Measurements from ENCODE around the gene FAM50B.

Gene FAM50B

DNA sequence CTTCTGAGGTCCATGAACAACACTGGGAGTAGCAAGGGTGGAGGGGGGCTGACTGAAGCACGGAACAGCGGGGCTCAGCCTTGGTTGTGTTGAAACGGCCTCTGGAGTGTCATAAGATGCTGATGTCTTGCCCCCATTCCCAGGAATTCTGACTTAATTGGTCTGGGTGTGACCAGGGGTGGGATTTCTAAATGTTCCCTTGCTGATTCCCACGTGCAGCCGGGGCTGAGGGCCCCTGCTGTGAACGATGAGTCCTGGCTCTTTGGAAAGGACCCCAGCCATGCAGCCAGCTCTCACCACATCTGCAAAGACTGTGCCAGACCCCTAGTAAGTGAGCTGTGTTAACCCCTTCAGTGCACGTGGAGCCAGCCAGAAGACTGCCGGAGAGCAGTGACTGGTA, 28.6 kb upstream of the FAM50B start:
- no peak for DNase-seq

DNA sequence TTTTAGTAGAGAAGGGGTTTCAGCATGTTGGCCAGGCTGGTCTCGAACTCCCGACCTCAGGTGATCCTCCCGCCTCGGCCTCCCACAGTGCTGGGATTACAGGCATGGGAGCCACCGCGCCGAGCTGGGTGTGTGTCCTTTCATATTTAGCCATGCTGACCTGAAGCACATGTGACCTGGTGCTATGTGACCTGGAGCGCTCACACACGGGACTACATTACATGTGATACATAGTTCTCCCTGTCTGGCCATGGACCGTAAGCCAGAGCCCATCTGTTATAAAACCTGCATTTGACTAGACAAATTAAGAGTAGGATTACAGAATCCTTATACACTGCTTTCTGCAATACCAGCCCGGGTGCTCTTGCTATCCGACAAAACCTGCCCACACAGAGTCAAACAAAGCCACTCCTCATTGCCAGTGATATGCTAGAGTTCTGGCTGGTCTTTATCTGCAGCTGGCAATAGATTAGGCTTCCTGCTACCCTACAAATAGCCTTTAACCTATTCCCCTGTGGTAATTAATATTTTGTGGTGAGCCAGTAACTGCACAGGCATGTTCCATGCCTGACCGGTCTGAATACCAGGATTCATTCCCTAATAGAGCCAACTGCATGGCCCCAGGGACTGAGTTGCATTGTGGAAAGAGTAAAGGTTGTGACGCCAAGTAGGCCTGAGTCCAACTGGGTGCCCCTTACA, 26.3 kb upstream of the FAM50B start:
- no peak for DNase-seq

DNA sequence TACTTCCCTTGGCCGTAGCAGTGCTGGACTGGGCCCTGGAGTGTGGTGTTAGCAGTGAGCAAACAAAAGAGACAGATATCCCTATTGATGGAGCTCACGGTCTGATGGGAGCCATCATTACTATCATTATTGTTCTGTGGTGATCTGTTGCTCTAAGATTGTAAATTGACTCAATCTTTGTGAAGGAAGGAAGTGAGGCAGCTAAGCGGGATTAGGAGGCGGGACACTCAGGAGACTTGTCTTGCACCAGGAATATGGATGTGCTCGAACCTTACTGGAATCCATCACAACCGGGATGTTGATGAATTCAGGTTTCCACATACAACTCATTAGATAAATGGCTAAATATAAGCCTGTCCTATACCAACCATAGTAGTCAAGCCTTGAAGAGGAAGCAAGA, 25.5 kb upstream of the FAM50B start:
- no peak for DNase-seq

DNA sequence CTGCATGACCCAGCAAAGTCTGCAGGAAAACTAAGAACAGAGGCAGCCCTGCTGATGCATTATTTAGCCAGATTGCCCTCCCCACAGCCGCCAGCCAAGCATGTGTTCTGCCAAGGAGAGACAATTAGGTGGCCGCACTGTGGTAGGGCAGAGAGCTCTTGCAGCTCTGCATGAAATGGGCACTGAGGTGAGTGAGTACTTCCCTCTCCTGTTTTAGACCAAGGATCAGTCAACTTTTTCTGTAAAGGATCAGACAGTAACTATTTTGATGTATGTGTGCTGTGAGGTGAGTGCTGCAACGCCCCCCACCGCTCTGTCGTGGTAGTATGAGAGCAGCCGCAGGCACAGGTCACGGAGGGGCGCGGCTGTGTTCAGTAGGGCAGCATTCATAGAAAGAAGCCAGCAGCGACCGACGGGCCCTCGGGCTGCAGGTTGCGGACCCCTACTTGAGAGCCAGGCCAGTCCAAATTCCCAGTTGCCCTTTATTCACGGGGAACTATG, 23.8 kb upstream of the FAM50B start:
- no peak for DNase-seq

DNA sequence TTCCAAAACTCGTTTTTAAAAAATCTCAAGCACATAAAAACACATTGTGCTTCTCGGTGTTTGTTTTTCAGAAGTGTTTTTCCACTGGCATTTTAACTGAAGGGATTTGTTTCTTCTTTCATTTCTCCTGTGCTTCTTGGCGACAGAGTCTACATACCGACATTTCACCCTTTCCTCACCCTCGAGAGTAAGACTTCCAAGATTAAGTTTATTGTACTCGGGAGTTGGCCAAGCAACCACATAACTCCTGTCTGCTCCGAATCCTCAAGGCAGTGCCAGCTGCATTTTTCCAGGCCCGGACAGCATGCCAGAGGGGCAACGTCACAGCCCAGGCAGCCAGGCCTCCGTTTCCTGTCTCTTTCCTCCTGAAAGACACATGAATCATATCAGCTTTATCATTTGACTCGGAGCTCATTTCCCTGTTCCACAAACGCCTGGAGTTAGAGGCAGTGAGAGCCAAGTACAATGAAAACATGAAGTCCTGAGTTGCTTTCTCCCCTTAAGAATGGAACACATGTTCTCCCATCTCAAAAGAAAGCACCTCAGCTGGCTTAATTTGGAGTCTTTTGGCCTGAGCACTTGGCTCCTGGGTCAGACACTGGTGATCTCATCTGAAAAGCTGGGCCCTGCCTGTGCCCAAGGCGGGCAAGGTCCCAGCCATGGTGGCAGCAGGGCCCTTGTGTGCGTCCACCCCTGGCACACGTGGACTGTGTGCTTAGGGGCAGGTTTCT, 23.2 kb upstream of the FAM50B start:
- no peak for DNase-seq

DNA sequence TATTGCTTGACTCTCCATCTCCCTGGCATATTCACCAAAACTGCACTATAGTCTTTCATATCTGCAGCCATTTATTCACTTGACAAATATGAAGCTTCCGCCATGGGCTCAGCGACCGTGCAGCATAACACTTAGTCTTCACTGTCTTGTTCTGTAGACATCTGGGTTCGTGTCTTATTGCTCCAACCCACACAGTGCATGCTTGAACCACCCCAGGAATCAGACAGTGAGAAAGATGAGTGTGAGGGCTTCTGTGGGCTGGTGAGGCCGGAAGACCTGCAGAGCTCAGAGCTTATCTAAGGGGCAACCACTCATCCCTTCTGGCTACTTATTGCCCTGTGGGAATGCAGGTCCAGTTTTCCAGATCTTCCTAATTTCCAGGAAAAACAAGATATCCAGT, 19.9 kb upstream of the FAM50B start:
- DNase-seq: no peak

DNA sequence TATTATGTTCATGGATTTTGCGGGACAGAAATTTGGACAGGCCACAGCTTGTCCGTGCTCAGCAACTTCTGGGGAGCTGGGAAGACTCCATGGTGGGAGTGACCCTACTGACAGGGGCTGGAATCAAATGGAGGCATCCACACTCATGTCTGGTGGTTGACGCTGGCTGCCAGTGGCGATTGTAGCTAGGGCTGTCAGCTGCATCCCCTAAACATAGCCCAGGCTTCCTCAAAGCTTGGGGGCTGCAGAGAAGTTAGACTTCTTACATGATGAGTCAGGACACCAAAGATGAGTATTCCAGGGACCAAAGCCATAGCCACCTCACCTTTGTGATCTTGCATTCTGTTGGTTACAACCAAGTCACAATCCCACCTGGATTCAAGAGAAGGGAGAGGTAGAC, 18.4 kb upstream of the FAM50B start:
- DNase-seq: no peak

DNA sequence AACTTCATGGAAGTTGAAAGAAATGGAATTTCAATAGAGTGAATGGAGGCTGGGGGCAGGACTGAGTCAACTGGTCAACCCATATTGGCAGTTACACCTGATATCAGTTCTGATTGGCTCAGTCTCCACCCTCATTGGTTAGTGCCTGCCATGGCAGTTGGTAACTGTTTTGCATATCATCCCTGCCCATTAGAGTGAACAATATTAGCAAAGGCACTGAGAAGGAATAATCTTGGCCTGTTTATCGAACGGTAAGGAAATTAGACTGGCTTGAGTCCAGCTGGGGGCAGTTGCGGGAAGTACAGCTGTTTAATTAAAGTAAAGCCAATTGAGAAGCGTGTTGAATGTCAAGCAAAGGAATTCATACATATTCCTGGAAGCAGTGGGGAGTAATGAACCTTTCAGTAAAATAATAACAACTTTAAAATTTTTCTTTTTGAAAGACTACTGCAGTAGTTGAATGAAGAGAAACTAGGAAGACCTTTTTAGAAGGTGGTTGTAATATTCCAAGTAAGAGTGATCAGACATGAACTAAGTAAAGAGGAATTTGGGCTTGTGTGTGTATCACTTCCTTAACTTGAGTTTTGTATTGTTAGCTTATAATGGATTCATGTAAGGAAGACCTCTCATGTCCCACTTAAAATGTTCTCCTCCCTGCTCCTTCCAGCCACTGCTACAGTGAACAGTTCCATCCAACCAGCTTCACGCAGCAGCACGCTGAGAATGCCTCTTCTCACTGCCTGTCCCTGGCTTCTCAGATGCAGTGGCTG, 17.2 kb upstream of the FAM50B start:
- no peak for DNase-seq

DNA sequence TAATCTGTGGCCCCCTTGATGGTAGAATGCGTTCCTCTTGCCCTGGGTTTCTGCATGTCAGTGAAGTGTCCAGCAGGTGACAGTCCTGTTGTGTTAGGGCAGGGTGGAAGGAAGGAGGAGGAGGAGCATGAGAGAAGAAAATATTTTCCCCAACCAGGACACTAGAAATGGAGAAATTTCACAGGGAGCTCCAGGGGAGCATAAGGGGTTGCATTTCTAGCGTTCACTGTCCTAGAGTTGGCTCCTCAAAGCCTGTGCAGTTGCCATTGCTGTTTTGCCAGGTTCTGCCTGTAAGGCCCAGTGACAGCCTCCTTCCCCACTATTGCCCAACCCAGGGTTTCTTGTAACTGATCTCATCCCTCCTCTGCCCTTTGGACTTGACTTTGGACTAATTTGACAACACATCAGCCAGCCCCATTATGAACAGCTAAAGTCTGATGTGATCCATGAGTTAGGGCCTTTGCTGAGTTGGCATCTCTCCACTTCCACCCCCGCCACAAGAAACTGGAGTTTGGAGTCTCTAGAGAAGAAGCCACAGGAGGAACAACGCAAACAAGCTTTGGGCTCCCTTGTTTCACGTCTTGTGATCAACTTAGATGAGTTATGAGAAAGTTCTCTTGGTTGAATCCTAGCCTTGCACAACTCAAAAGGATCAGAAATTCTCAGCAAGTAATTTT, 14.0 kb upstream of the FAM50B start:
- DNase-seq: no peak

DNA sequence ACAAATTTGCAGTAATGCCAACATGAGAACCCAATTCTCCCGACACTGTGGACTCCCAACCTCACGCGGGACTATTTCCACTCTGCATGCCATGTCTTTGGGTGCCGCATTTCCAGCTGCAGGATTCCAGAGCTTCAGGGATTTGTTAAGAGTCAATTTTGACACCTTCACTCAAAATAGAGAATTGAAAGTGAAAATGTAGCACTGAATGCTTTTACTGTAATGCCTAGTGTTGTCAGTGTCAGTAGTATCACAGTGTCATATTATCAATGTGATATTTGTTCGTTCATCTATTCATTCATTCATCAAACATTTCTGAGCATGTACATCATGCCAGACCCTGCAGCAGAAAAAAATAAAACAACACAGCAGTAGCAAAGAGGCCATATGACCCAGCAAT, 13.4 kb upstream of the FAM50B start:
- no peak for DNase-seq

DNA sequence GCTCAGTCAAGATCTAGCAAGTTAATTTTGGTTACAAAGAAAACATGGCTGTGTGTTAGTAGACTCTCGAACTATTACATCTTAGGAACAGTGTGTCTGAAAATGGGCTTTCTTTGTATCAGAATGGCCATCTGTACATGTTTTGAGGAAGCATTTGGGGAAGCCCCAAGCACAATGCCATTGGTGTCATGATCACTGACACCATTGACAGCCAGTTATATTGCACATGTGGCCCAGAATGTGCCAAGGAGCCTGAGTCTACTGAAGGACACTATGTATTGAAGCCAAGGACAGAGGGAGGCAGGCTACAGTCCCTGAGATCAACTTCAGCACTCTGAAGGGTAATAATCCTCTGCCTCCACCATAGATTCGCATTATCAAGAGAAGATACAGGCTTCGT, 12.6 kb upstream of the FAM50B start:
- DNase-seq: no peak

DNA sequence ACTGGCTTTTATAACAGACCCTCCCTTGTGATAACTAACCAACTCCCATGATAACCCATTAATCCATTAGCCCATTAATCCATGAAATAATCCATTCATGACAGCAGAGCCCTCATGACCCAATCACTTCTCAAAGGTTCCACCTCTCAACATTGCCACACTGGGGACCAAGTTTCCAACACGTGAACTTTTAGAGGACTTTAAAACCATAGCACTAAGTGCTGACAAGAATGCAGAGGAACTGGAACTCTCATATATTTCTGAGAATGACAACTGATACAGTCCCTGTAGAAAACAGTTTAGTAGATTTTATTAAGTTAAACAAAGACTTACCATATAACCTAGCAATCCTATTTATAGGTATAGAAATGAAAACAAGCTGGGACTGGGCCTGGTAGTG, 11.4 kb upstream of the FAM50B start:
- no peak for DNase-seq

DNA sequence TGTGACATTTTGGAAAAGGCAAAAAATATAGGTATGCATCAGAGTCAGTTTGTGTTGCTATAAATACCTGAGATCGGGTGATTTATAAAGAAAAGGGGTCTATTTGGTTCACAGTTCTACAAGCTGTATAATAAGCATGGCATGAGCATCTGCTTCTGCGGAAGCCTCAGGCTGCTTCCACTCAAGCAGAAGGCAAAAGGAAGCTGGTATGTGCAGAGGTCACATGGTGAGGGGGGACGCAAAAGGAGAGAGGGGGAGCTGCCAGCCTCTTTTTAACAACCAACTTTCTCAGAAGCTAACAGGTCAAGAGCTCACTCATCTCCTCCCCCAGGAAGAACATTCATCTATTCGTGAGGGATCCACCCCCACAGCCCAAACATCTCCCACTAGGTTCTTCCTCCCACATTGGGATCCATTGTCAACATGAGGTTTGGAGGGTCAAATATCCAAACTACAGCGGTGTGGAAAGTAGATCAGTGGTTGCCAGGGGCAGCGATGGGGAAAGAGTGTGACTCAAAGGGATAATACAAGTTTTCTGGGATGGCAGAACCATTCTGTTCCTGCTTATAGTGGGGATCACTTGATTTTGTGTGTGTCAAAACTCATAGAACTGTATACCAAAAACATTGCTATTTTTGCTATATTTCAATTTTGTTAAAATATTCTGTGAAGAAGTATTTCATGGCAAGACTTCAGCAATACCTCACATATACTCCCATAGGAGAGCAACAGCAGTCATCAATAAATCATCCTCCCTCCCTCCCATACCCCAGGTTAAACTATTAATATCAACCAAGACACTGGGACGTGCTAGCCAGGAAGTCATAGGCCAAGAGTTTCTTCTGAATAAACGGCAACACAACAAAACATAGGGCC, 9.9 kb upstream of the FAM50B start:
- DNase-seq: no peak

DNA sequence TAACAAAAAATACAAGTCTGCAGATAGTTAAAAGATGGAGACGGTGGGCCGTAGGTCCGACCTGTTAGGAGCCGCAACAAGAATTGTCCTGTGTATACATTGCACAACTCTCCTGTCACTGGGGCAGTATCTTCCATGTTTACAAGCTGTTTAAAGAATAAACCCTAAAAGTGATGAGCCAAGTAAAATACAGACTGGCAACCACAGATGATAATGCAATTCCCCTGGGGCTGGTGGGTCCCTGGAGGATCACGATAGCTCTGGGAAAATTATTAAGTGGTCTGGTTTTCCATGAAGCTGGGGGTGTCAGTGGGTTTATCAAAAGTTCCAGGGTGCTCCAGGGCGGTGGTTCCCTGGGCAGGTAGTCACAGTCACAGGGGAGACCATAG, 8.1 kb upstream of the FAM50B start:
- DNase-seq: no peak

DNA sequence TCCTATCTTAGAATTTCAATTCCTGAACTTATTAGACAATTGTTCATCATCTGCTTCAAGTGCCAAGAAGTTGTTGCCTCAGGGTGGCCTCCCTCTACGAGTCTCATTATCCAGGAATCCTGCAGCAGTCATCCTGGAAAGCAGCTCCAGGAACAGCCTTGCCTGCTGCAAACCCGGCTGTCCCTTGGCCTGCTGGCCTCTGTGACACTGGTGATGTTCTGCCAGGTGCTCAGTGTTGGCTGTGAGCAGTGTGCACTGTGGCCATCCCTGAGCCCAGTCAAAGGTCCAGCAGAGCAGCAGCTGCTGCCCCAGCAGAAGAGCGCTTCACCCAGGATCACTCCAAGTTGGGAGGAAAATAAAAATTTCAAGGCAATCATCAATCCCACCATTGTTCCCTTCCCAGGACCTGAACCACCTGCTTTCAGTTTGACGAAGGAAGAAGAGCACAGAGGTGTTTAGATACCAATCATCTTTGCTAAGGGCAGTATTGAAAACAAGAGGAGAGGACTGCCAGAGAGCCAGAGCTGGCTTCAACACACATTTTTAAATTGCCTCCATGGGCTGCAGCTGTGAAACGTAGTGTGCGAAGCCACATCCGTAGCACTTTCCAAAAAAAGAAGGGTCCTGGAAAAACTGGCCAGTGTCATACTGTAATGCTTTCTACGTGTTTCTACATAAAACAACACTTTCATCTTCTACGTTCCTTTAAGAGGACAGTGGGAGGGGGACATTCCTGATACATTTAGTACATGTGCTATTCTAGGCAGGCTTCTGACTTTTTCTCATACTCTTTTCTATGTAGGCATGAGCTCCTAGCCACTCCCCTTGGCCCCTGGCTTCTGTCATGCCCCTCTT, 7.2 kb upstream of the FAM50B start:
- no peak for DNase-seq

DNA sequence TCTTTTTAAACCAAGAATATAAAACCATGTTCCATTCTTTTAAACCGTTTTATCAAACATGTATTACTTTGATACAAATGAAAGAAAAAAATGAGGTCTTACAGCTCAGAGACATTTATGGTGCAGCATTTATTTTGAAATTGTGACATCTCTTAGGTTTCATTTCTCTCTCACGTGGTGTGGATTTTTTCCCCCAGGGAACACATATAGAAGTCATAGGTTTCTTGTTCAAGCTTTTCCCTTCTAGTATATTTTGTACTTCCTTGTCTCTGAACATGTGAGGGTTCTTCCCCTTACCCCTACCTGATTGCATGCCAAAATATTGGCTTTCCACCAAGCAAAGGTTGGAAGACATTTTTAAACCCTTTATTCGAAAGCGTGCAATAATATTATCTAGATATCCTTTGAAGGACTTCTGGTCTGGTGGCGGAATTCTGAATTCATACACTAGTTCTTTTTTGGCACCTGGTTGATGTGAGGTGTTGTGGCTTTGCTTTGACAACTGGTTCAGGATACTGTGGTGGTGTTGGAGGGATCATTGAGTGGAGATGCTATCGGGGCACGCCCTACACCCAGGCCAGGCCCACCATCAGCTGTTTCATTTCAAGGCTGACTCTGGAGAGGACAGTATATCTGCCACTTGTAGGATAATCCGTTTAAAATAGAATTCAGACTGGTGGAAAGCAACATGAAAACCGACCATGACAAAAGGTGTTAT, 5.6 kb upstream of the FAM50B start:
- DNase-seq: no peak

DNA sequence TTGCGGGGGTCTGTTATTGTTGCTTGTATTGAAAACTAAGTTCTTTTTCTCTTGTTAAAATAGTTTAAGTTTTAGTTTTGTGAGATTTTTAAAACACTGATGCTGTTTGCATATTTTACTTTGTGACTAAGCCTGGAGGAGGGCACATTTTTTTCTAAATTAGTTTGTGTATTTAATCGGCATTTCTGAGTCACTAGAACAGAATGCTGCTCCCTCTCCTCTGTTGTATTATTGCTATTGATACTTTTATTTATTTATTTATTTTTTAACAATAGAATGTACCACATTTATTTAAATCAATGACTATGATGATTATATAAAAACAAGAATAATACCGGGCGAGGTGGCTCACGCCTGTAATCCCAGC, 5.1 kb upstream of the FAM50B start:
- DNase-seq: no peak

DNA sequence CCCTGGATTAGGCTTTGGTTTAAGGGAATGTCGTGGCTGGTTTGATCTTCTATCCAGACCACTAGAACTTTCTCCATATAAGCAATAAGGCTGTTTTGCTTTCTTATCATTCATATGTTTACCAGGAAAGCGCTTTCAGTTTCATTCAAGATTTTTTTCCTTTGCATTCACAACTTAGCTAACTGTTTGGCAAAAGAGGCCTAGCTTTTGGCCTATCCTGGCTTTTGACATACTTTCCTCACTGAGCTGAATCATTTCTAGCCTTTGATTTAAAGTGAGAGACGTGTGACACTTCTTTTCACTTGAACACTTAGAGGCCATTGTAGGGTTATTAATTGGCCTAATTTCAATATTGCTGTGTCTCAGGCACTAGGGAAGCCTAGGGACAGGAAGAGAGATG, 1.7 kb upstream of the FAM50B start:
- DNase-seq: no peak

DNA sequence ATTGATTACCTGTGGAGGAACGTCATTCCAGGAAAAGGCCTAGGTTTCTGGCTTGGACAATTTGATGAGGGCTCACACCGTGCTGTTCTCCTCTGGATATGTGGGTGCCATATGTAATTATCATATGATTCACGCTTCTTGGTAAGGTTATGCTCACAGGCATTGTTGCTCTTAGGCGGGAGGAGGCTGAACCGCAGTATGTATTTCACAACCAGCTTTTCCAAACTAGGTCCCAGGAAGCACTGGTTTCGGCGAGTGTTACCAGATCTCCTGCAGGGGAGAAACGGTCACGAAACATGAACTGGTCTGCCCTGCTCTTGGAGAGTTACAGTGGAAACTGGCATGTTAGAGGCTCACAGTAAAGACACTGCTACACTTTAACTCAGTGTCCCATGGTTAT, 793 bp upstream of the FAM50B start:
- DNase-seq: no peak

DNA sequence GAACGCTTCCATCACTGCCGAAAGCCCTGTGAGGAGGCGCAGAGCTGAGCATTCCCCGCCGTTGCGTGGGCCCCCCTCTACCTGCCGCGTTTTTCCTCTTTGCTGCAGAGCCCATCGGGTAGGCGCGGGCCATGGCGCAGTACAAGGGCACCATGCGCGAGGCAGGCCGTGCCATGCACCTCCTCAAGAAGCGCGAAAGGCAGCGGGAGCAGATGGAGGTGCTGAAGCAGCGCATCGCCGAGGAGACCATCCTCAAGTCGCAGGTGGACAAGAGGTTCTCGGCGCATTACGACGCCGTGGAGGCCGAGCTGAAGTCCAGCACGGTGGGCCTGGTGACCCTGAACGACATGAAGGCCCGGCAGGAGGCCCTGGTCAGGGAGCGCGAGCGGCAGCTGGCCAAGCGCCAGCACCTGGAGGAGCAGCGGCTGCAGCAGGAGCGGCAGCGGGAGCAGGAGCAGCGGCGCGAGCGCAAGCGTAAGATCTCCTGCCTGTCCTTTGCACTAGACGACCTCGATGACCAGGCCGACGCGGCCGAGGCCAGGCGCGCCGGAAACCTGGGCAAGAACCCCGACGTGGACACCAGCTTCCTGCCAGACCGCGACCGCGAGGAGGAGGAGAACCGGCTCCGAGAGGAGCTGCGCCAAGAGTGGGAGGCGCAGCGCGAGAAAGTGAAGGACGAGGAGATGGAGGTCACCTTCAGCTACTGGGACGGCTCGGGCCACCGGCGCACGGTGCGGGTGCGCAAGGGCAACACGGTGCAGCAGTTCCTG, 693 bp downstream of the FAM50B start:
- no peak for DNase-seq

Measured in NCI-H2029 (cell line).